NB4 (cell line): ENCODE results near the gene ATP5ME.
A peak's percentile ranks its signal among the peaks of the same experiment; 100 is the strongest.
"Not testable (repeated sequence)": the region's sequence is repeated elsewhere in the genome, so short reads cannot be mapped to it uniquely, and the experiment has no call there.

ENCODE experiments used
- DNase-seq: peaks from one replicate; pipeline ENCODE4 v3.0.0; 2010; ENCODE audit warnings: low read depth
- H3K4me3 ChIP-seq: one replicate; pipeline ENCODE4 v1.5.1; 2011; ENCODE audit warnings: mild to moderate bottlenecking, low read depth, low read length, moderate library complexity
- MAX ChIP-seq: IDR thresholded peaks from 2 replicates; pipeline ENCODE4 v1.6.1; 2011; ENCODE audit warnings: low read depth, low read length
- MYC ChIP-seq: IDR thresholded peaks from 2 replicates; pipeline ENCODE4 v1.6.1; 2011; ENCODE audit warnings: low read depth, low read length
- POLR2A ChIP-seq: IDR thresholded peaks from 2 replicates; pipeline ENCODE4 v1.6.1; 2011; ENCODE audit warnings: mild to moderate bottlenecking; ENCODE audit not compliant: insufficient read length; ENCODE audit errors: extremely low read depth
- TF ChIP-seq, protein P1 (sequence below): IDR thresholded peaks from one replicate; pipeline ENCODE4 v1.5.1; 2012; ENCODE audit warnings: low read depth, low read length

Gene ATP5ME

GRCh38 chr4:706834-707598, 32.9 kb upstream of the ATP5ME start:
- DNase-seq, result no peak
- H3K4me3 ChIP-seq, result peak overlapping the region; percentile 9
- no peak for TF ChIP-seq MYC
- TF ChIP-seq, protein P1, sequence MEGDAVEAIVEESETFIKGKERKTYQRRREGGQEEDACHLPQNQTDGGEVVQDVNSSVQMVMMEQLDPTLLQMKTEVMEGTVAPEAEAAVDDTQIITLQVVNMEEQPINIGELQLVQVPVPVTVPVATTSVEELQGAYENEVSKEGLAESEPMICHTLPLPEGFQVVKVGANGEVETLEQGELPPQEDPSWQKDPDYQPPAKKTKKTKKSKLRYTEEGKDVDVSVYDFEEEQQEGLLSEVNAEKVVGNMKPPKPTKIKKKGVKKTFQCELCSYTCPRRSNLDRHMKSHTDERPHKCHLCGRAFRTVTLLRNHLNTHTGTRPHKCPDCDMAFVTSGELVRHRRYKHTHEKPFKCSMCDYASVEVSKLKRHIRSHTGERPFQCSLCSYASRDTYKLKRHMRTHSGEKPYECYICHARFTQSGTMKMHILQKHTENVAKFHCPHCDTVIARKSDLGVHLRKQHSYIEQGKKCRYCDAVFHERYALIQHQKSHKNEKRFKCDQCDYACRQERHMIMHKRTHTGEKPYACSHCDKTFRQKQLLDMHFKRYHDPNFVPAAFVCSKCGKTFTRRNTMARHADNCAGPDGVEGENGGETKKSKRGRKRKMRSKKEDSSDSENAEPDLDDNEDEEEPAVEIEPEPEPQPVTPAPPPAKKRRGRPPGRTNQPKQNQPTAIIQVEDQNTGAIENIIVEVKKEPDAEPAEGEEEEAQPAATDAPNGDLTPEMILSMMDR, result no peak
- TF ChIP-seq POLR2A, result no peak
- no peak for TF ChIP-seq MAX

- not testable (repeated sequence) for DNase-seq
- peak overlapping the region; percentile 83 for H3K4me3 ChIP-seq
These were observed 32.1 kb upstream of the ATP5ME start for GRCh38 chr4:706083-706633.

- TF ChIP-seq, protein P1, result no peak
- TF ChIP-seq MAX, result peak; percentile 21; the same call in 1 of the 2 replicates
- peak; percentile 60 for TF ChIP-seq POLR2A
- no peak for TF ChIP-seq MYC
These were observed 31.4 kb upstream of the ATP5ME start, which contains the start of gene PCGF3 for GRCh38 chr4:705278-706082. Gene PCGF3, plus strand, starts transcription at chr4:705832. Its CDS starts 27,849 bp downstream, at chr4:733681.

GRCh38 chr4:704971-705277, 30.8 kb upstream of the ATP5ME start:
- no peak for DNase-seq
- TF ChIP-seq MYC (no peak), POLR2A (no peak), MAX (no peak)
- TF ChIP-seq, protein P1, result no peak
- no peak overlapping the region for H3K4me3 ChIP-seq

More at GRCh38 chr4:705278-706082, 31.4 kb upstream of the ATP5ME start, which contains the start of gene PCGF3:
- DNase-seq, result peak; percentile 96
- H3K4me3 ChIP-seq, result peak within 1 kb of the TSS; percentile 83

GRCh38 chr4:704198-704891, 30.3 kb upstream of the ATP5ME start:
- no peak for DNase-seq
- H3K4me3 ChIP-seq, result no peak overlapping the region
- TF ChIP-seq POLR2A (no peak), MAX (no peak), MYC (no peak)
- TF ChIP-seq, protein P1, result no peak
